ENCODE results near the gene CHN2.

CHN2 gene

GRCh38 chr7:29224726-29225125, 30.2 kb downstream of the CHN2 start:
- H3K4me3 ChIP-seq (ENCODE audit: low read depth, low read length) = no peak overlapping the region
- no peak for DNase-seq (ENCODE audit: low read depth)
- TF ChIP-seq POLR2A (IDR thresholded peaks at IDR 0.05; ENCODE audit: extremely low read depth, insufficient read length) = no peak
- no peak for TF ChIP-seq MAX (IDR thresholded peaks at IDR 0.05; ENCODE audit: low read depth, low read length)
- no peak for TF ChIP-seq MYC (IDR thresholded peaks at IDR 0.05; ENCODE audit: low read depth, low read length)
- no peak for TF ChIP-seq CTCF (IDR thresholded peaks at IDR 0.05; ENCODE audit: low read depth, low read length)

GRCh38 chr7:29228289-29229011, 33.9 kb downstream of the CHN2 start:
- no peak for DNase-seq (ENCODE audit: low read depth)

GRCh38 chr7:29229066-29229465, 34.5 kb downstream of the CHN2 start:
- no peak for DNase-seq (ENCODE audit: low read depth)
- TF ChIP-seq POLR2A (IDR thresholded peaks at IDR 0.05; ENCODE audit: extremely low read depth, insufficient read length) = no peak
- no peak for TF ChIP-seq MYC (IDR thresholded peaks at IDR 0.05; ENCODE audit: low read depth, low read length)
- no peak for TF ChIP-seq MAX (IDR thresholded peaks at IDR 0.05; ENCODE audit: low read depth, low read length)
- no peak for TF ChIP-seq CTCF (IDR thresholded peaks at IDR 0.05; ENCODE audit: low read depth, low read length)
- H3K4me3 ChIP-seq (ENCODE audit: low read depth, low read length) = no peak overlapping the region

More at GRCh38 chr7:29228289-29229011, 33.9 kb downstream of the CHN2 start:
- H3K4me3 ChIP-seq (ENCODE audit: low read depth, low read length) = no peak overlapping the region
- no peak for TF ChIP-seq MYC (IDR thresholded peaks at IDR 0.05; ENCODE audit: low read depth, low read length)
- no peak for TF ChIP-seq CTCF (IDR thresholded peaks at IDR 0.05; ENCODE audit: low read depth, low read length)
- TF ChIP-seq POLR2A (IDR thresholded peaks at IDR 0.05; ENCODE audit: extremely low read depth, insufficient read length) = no peak
- TF ChIP-seq MAX (IDR thresholded peaks at IDR 0.05; ENCODE audit: low read depth, low read length) = no peak

- H3K4me3 ChIP-seq (ENCODE audit: low read depth, low read length) = no peak overlapping the region
- DNase-seq (ENCODE audit: low read depth) = no peak
- TF ChIP-seq MAX (IDR thresholded peaks at IDR 0.05; ENCODE audit: low read depth, low read length) (no peak), CTCF (IDR thresholded peaks at IDR 0.05; ENCODE audit: low read depth, low read length) (no peak), POLR2A (IDR thresholded peaks at IDR 0.05; ENCODE audit: extremely low read depth, insufficient read length) (no peak), MYC (IDR thresholded peaks at IDR 0.05; ENCODE audit: low read depth, low read length) (no peak)
Observed at GRCh38 chr7:29229946-29230345, 35.4 kb downstream of the CHN2 start.

- DNase-seq (ENCODE audit: low read depth) = no peak
- H3K4me3 ChIP-seq (ENCODE audit: low read depth, low read length) = no peak overlapping the region
- TF ChIP-seq POLR2A (IDR thresholded peaks at IDR 0.05; ENCODE audit: extremely low read depth, insufficient read length) (no peak), MYC (IDR thresholded peaks at IDR 0.05; ENCODE audit: low read depth, low read length) (no peak), MAX (IDR thresholded peaks at IDR 0.05; ENCODE audit: low read depth, low read length) (no peak), CTCF (IDR thresholded peaks at IDR 0.05; ENCODE audit: low read depth, low read length) (no peak)
Observed at GRCh38 chr7:29230871-29231345, 36.3 kb downstream of the CHN2 start.
